SK-N-SH treated with all-trans-retinoic acid at 6 μM for 48 hours (cell line): ENCODE results near the gene BCL10.
A peak's percentile ranks its signal among the peaks of the same experiment; 100 is the strongest.

Experiments used
- ATAC-seq: fragments of 200-7000 bp; cut with Tn5 transposase; 3 replicates; pipeline ENCODE4 v1.9.1; 2020; ENCODE audit warnings: mild to moderate bottlenecking, moderate library complexity
- ARNTL ChIP-seq: fragments of 450-650 bp; formaldehyde crosslinking; IDR thresholded peaks from 2 replicates; pipeline ENCODE4 v1.5.0; 2020; ENCODE audit warnings: low read depth, mild to moderate bottlenecking, moderate library complexity, borderline replicate concordance
- CSRNP3 ChIP-seq: fragments of 250-450 bp; sonication (Bioruptor Pico); IDR thresholded peaks from 2 replicates; pipeline ENCODE4 v1.5.1; 2021; ENCODE audit warnings: mild to moderate bottlenecking, moderate library complexity
- ESRRG ChIP-seq: fragments of 250-450 bp; sonication (Bioruptor Pico); IDR thresholded peaks from 2 replicates; pipeline ENCODE4 v1.6.1; 2021; ENCODE audit warnings: mild to moderate bottlenecking
- GLIS3 ChIP-seq: fragments of 250-450 bp; sonication (Bioruptor Pico); IDR thresholded peaks from 2 replicates; pipeline ENCODE4 v1.5.0; 2020; ENCODE audit warnings: mild to moderate bottlenecking, moderate library complexity
- ISL1 ChIP-seq: fragments of 250-450 bp; sonication (Bioruptor Pico); IDR thresholded peaks from 2 replicates; pipeline ENCODE4 v2.1.2; 2022; ENCODE audit warnings: mild to moderate bottlenecking, moderate library complexity
- OSR1 ChIP-seq: fragments of 250-450 bp; sonication (Bioruptor Pico); IDR thresholded peaks from 2 replicates; pipeline ENCODE4 v1.8.0; 2022; ENCODE audit warnings: moderate library complexity, mild to moderate bottlenecking, inconsistent platforms
- PPARA ChIP-seq: fragments of 250-450 bp; sonication (Bioruptor Pico); IDR thresholded peaks from 2 replicates; pipeline ENCODE4 v1.5.0; 2020; ENCODE audit warnings: mild to moderate bottlenecking, borderline replicate concordance
- RARB ChIP-seq: fragments of 250-450 bp; sonication (Bioruptor Pico); IDR thresholded peaks from 2 replicates; pipeline ENCODE4 v1.8.0; 2021; ENCODE audit warnings: mild to moderate bottlenecking, moderate library complexity
- SNAI2 ChIP-seq: fragments of 250-450 bp; sonication (Bioruptor Pico); IDR thresholded peaks from 2 replicates; pipeline ENCODE4 v1.5.0; 2020; ENCODE audit warnings: mild to moderate bottlenecking, moderate library complexity
- TCF4 ChIP-seq: fragments of 250-450 bp; sonication (Bioruptor Pico); IDR thresholded peaks from 2 replicates; pipeline ENCODE4 v1.8.0; 2021; ENCODE audit warnings: mild to moderate bottlenecking, moderate library complexity, borderline replicate concordance
- TOX ChIP-seq: fragments of 250-450 bp; sonication (Bioruptor Pico); IDR thresholded peaks from 2 replicates; pipeline ENCODE4 v1.8.0; 2021; ENCODE audit warnings: mild to moderate bottlenecking, moderate library complexity, borderline replicate concordance
- TSHZ2 ChIP-seq: fragments of 250-450 bp; sonication (Bioruptor Pico); IDR thresholded peaks from 2 replicates; pipeline ENCODE4 v1.5.0; 2020; ENCODE audit warnings: mild to moderate bottlenecking, moderate library complexity
- ZC3H10 ChIP-seq: fragments of 250-450 bp; sonication (Bioruptor Pico); IDR thresholded peaks from 2 replicates; pipeline ENCODE4 v1.5.1; 2021; ENCODE audit warnings: mild to moderate bottlenecking, moderate library complexity
- ZFP3 ChIP-seq: fragments of 250-450 bp; sonication (Bioruptor Pico); IDR thresholded peaks from 2 replicates; pipeline ENCODE4 v1.5.0; 2020; ENCODE audit warnings: mild to moderate bottlenecking, moderate library complexity
- ZFP30 ChIP-seq: fragments of 450-650 bp; formaldehyde crosslinking; IDR thresholded peaks from 2 replicates; pipeline ENCODE4 v1.5.0; 2022; ENCODE audit warnings: mild to moderate bottlenecking, moderate library complexity
- ZNF565 ChIP-seq: fragments of 450-650 bp; formaldehyde crosslinking; conservative IDR thresholded peaks from 2 replicates; pipeline ENCODE4 v1.5.0; 2020; ENCODE audit warnings: low read depth, mild to moderate bottlenecking, moderate library complexity
- ZNF70 ChIP-seq: fragments of 450-650 bp; formaldehyde crosslinking; IDR thresholded peaks from 2 replicates; pipeline ENCODE4 v1.5.0; 2020; ENCODE audit warnings: mild to moderate bottlenecking, moderate library complexity
- ZNF8 ChIP-seq: fragments of 450-650 bp; formaldehyde crosslinking; IDR thresholded peaks from 2 replicates; pipeline ENCODE4 v1.5.0; 2020; ENCODE audit warnings: mild to moderate bottlenecking, moderate library complexity
- TF ChIP-seq, protein P1 (sequence below): fragments of 250-450 bp; sonication (Bioruptor Pico); IDR thresholded peaks from 2 replicates; pipeline ENCODE4 v1.8.0; 2021; ENCODE audit warnings: low read depth, mild to moderate bottlenecking, moderate library complexity, borderline replicate concordance
- TF ChIP-seq, protein P2 (sequence below): fragments of 250-450 bp; sonication (Bioruptor Pico); IDR thresholded peaks from 2 replicates; pipeline ENCODE4 v1.8.0; 2020; ENCODE audit warnings: mild to moderate bottlenecking, moderate library complexity, borderline replicate concordance
- TF ChIP-seq, protein P3 (sequence below): fragments of 250-450 bp; sonication (Bioruptor Pico); IDR thresholded peaks from 2 replicates; pipeline ENCODE4 v1.5.1; 2020; ENCODE audit warnings: low read depth, mild to moderate bottlenecking, moderate library complexity

BCL10 gene

GRCh38 chr1:85307987-85308832 lies 31.8 kb upstream of the BCL10 start:
- ATAC-seq, result peak; percentile 98

GRCh38 chr1:85306236-85306635 lies 29.8 kb upstream of the BCL10 start:
- ATAC-seq, result no peak
- TF ChIP-seq, protein P1, sequence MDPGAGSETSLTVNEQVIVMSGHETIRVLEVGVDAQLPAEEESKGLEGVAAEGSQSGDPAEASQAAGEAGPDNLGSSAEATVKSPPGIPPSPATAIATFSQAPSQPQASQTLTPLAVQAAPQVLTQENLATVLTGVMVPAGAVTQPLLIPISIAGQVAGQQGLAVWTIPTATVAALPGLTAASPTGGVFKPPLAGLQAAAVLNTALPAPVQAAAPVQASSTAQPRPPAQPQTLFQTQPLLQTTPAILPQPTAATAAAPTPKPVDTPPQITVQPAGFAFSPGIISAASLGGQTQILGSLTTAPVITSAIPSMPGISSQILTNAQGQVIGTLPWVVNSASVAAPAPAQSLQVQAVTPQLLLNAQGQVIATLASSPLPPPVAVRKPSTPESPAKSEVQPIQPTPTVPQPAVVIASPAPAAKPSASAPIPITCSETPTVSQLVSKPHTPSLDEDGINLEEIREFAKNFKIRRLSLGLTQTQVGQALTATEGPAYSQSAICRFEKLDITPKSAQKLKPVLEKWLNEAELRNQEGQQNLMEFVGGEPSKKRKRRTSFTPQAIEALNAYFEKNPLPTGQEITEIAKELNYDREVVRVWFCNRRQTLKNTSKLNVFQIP (CRISPR knock-in tag), result no peak
- TF ChIP-seq TOX (CRISPR knock-in tag), result no peak
- TF ChIP-seq ISL1 (CRISPR knock-in tag), result no peak
- TF ChIP-seq OSR1 (CRISPR knock-in tag), result no peak
- TF ChIP-seq ZNF8 (CRISPR knock-in tag), result no peak
- no peak for TF ChIP-seq SNAI2
- TF ChIP-seq ZFP30, result no peak
- no peak for TF ChIP-seq TSHZ2 (CRISPR knock-in tag)
- TF ChIP-seq CSRNP3 (CRISPR knock-in tag), result no peak
- TF ChIP-seq ZNF70 (CRISPR knock-in tag), result no peak
- no peak for TF ChIP-seq ZC3H10 (CRISPR knock-in tag)
- TF ChIP-seq ZFP3, result no peak
- TF ChIP-seq, protein P2, sequence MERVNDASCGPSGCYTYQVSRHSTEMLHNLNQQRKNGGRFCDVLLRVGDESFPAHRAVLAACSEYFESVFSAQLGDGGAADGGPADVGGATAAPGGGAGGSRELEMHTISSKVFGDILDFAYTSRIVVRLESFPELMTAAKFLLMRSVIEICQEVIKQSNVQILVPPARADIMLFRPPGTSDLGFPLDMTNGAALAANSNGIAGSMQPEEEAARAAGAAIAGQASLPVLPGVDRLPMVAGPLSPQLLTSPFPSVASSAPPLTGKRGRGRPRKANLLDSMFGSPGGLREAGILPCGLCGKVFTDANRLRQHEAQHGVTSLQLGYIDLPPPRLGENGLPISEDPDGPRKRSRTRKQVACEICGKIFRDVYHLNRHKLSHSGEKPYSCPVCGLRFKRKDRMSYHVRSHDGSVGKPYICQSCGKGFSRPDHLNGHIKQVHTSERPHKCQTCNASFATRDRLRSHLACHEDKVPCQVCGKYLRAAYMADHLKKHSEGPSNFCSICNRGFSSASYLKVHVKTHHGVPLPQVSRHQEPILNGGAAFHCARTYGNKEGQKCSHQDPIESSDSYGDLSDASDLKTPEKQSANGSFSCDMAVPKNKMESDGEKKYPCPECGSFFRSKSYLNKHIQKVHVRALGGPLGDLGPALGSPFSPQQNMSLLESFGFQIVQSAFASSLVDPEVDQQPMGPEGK (CRISPR knock-in tag), result no peak

More at GRCh38 chr1:85307987-85308832, 31.8 kb upstream of the BCL10 start:
- TF ChIP-seq ZC3H10 (CRISPR knock-in tag), result no peak
- TF ChIP-seq, protein P3, sequence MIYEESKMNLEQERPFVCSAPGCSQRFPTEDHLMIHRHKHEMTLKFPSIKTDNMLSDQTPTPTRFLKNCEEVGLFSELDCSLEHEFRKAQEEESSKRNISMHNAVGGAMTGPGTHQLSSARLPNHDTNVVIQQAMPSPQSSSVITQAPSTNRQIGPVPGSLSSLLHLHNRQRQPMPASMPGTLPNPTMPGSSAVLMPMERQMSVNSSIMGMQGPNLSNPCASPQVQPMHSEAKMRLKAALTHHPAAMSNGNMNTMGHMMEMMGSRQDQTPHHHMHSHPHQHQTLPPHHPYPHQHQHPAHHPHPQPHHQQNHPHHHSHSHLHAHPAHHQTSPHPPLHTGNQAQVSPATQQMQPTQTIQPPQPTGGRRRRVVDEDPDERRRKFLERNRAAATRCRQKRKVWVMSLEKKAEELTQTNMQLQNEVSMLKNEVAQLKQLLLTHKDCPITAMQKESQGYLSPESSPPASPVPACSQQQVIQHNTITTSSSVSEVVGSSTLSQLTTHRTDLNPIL, result no peak
- TF ChIP-seq CSRNP3 (CRISPR knock-in tag), result no peak
- no peak for TF ChIP-seq SNAI2
- TF ChIP-seq PPARA (CRISPR knock-in tag), result no peak
- no peak for TF ChIP-seq ZNF565 (CRISPR knock-in tag)
- no peak for TF ChIP-seq TCF4 (CRISPR knock-in tag)
- no peak for TF ChIP-seq ZFP30
- no peak for TF ChIP-seq ESRRG (CRISPR knock-in tag)
- TF ChIP-seq ARNTL (CRISPR knock-in tag), result no peak
- TF ChIP-seq, protein P2 (CRISPR knock-in tag), result no peak
- no peak for TF ChIP-seq RARB
- no peak for TF ChIP-seq ZFP3
- TF ChIP-seq OSR1 (CRISPR knock-in tag), result no peak
- TF ChIP-seq ZNF70 (CRISPR knock-in tag), result no peak
- TF ChIP-seq, protein P1 (CRISPR knock-in tag), result no peak
- no peak for TF ChIP-seq ISL1 (CRISPR knock-in tag)
- no peak for TF ChIP-seq ZNF8 (CRISPR knock-in tag)
- TF ChIP-seq GLIS3 (CRISPR knock-in tag), result no peak
